Ramos (cell line): ENCODE measurements around the gene FOXD4.
"Not testable (repeated sequence)": the region's sequence is repeated elsewhere in the genome, so short reads cannot be mapped to it uniquely, and the experiment has no call there.

Source experiments
- in situ Hi-C: fragments of 300-500 bp; cut with MboI; formaldehyde crosslinking; loops from one replicate; pipeline ENCODE4 v1.14.3; 2022; ENCODE audit warnings: low sequenced_read_pairs; ENCODE audit not compliant: unreplicated experiment

FOXD4 gene

DNA sequence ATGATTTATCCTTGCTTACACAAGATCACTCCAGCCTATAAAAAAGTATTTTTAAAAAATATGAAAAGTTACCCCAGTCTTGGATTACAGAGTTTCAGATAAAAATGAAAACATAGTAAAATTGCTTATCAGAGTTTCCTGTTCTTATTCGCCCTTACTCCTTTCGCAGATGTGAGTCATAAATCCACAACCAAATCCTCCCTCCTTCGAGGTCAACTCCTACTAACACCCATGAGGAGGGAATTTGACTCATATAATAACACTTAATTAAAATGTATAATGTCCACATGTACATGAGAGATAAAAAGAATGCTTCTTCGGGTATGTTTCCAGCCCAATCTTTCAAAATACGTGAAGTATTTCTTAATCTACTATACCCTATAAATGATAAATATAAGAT is 23.9 kb downstream of the FOXD4 start:
- in situ Hi-C loops = not testable (repeated sequence)

DNA sequence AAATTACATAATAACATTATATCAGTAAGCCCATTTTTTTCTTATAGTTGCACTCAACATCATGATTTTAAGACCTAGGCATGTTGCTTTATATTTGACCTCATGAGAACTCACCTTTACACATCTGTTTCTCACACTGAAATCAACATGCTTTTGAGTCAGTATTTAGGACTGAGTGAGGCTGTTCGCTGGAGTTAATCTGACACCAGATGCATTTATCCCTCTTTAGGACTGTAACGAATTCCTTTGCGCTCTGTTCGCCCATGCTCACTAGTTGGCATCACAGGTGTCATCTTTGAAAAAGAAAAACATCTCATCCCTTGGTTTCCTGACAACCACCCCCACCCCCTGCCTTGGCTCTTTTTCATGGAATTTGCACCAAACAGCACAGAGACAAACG is 24.3 kb downstream of the FOXD4 start:
- in situ Hi-C loops = not testable (repeated sequence)

DNA sequence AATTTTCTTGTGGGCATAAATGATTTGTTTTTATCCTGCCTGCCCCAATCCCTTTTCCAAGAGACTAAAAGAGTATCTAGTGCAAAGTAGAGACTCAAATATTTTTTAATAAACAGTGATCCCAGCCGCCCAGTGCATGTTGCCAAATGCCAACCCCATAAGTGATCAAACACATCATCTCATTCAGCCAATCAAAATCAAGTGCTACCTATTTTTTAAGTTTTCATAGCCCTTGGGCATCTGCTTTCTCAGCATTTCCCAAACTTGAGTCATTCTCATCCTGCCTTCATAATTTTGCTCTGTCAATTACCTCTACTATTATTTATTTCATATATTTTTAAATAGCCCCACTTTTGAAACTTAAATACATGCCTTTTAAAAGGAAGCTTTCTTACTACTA is 27.4 kb downstream of the FOXD4 start:
- in situ Hi-C loops = not testable (repeated sequence)

DNA sequence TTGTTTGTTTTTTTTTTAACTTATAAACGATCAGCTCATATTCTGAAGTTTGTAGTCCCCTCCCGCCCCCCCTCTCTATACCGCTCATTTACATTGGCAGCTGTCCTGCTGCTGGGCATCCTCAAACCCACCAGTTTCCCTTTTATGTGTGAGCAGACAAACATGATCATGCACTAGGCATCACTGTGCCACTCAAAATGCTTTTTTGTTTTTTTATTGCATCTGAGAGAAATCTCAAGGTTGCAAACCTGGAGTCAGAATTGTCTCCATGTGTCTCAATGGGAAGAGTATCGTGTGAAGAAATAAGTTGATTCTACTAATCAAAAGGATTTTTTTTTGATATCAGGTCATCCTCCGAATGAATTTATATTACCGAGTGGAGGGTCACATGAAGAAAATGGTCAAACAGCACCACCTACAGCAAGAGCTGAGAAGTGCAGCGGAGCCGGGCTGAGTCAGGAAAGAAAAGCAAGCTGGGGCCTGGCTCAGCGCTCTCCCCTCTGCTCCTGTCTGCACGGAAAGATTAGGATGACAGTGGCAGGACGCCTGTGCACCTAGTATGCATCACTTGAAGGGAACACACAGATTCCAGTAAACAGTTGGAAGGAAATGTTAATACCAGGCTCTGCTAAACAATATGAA is 29.7 kb downstream of the FOXD4 start:
- in situ Hi-C loops = not testable (repeated sequence)

DNA sequence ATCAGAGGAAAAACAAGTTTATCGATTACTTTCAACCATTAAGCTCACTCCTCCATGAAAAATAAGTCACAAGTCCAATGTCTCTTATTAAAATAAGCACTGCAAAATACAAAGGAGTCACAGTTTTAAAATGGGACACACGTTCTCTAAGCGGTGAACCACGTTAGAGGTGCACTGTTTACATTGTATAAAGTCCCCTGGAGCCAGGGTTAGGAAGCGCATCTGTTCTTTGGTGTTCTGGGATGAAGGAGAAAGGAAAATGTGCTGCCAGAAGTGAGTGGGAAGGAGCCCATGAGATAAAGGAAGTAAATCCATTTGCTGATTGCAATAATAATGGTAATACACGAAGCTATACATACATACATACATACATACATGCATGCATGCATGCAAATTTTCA is 30.4 kb downstream of the FOXD4 start:
- in situ Hi-C loops = not testable (repeated sequence)

DNA sequence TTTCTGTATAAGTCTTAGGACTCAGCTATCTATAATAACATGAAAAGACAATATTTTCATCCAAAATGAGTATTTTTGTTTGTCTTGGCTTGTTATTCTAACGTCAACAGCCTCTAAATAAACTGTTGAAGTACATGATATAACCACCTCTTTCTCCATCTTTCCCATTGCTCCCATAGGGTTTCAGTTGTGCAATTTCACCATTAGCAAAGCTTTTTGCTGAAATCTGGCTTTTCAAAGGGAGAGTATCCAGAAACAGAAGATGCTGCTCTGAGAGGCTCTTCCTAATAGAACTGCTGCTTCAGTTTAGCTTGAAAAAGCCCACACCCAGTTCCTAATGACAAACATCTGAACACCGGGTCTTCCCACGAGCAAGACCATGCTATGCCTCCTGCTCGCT is 31.1 kb downstream of the FOXD4 start:
- in situ Hi-C loops = not testable (repeated sequence)

- in situ Hi-C loops = not testable (repeated sequence)
Measured at GRCh38 chr9:86697-87096, 31.5 kb downstream of the FOXD4 start.

DNA sequence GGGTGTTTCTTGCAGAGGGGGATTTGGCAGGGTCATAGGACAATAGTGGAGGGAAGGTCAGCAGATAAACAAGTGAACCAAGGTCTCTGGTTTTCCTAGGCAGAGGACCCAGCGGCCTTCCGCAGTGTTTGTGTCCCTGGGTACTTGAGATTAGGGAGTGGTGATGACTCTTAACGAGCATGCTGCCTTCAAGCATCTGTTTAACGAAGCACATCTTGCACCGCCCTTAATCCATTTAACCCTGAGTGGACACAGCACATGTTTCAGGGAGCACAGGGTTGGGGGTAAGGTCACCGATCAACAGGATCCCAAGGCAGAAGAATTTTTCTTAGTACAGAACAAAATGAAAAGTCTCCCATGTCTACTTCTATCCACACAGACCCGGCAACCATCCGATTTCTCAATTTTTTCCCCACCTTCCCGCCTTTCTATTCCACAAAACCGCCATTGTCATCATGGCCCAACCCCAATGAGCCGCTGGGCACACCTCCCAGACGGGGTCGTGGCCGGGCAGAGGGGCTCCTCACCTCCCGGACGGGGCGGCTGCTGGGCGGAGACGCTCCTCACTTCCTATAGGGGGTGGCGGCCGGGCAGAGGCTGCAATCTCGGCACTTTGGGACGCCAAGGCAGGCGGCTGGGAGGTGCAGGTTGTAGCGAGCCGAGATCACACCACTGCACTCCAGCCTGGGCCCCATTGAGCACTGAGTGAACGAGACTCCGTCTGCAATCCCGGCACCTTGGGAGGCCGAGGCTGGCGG is 35.1 kb downstream of the FOXD4 start:
- in situ Hi-C loops = not testable (repeated sequence)

DNA sequence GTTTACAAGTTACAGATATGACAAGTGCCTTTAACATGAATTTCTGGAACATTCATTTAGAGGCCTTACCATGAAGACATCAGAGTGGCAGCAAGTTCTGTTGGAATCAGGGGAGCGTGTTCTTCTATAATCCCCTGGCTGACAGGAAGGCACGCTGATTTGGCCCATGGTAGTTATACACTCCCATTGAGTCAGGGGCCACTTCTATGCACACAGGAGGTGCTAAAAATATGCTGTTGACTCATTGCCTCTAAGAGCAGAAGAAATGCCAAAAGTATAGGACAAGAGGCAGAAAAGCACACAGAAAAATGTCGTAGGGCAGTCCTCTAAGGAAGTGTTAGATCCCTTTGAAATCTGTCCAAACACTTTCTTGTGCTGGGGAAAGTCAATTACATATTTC is 39.9 kb downstream of the FOXD4 start:
- in situ Hi-C loops = not testable (repeated sequence)

- in situ Hi-C loops = not testable (repeated sequence)
Measured at GRCh38 chr9:76389-76788, 41.8 kb downstream of the FOXD4 start.

DNA sequence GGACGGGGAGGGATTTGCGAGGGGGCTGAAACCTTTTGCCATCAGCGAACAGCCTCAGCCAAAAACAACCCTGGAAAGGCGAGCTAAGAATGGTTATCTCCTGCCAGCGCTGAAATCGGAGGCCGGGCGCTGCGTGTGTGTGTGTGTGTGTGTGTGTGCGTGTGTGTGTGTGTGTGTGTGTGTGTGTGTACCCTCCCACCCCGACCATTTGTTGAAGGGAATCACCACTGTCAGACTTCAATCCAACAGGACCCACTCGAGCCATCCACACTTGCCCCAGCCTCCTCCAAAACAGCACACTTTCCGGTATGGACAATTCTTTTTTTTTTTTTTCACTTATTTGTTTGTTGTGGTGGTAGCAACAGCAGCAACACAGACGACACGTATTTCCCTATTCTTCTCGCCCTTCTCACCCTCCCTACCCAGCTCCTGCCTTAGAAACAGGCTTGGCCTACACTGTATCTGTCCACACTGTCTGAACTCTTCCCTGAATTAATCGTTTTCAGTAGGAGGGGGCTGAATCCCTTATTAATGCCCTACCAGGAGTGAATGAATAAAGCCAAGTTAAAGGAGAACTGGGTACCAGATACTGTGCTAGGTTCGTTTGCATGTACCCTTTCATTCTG is 44.2 kb downstream of the FOXD4 start:
- in situ Hi-C loops = not testable (repeated sequence)

DNA sequence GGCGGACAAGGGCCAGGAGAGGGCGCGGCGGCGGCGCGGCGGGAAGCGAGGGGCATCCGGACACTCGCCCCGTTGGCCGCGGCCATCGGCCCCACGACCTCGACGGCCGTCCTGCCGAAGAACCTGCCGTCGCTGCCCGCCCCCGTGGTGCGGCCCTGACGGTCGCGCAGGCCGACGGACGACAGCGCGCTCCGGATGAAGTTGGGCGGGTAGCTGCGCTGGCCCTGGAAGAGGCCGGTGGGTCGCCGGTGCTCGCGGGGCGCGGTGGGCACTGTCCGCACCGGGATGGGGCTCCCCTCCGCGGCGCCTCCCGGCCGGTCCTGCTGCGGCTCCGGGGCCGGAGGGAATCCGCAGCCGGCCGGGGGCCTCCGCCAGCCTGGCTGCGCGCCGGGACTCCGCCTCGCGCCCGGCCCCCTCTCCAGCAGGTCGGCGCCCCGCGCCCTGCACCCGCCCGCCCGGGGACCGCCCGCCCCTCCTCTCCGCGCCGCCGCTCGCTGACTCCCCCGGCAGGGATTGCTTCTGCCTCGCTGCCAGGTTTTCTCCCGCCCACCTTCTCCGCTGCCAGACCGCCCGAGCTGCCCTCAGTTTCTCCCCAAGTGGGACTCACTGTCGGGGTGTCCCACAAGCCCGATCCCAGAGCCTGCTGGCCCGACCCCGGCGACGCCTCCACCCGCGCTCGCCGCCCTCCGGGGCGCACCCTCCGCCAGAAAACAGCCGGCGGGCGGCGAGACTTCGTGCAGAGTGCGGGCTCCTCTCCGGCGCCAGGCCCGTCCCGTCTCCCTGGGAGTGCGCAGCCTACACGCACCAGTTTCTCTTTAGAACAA is 44.9 kb downstream of the FOXD4 start:
- in situ Hi-C loops = not testable (repeated sequence)
